ENCODE measurements around the gene SLC5A1. TPM values are rescaled to one million over a fixed set of nuclear protein-coding genes. Genes with fewer than 3 reads are reported as not detected.

SLC5A1 gene
- total RNA-seq = 213 TPM
- long read RNA-seq, full-length matches to known transcripts = 130 of 160 reads
- long read RNA-seq, partial matches to known transcripts = 13 of 160 reads
- long read RNA-seq, other reads (novel, unspliced or antisense) = 17 of 160 reads

DNA sequence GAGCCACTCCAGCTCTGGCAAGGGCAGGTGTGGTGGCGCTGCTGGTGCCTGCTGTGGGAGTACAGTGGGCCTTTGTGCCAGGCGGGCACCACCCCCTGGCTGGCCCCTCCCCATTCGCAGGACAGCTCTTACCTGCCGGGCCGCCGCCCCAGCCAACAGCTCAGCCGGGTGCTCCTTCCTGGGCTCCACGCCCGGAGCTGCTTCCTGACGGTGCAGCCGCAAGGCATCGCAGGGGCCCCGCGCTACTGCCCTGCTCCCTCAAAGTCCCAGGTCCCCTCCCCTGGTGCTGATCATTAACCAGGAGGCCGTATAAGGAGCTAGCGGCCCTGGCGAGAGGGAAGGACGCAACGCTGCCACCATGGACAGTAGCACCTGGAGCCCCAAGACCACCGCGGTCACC is at the start of gene SLC5A1:
SLC5A1 (plus strand) TSS at position 338 of the 400 bp plus-strand sequence; CDS start at position 359, 21 bp downstream.
- ATAC-seq = no peak
- intact Hi-C loops (cut with DNase I) = no loop called here
- DNase-seq (ENCODE audit: missing footprints) = no peak

GRCh38 chr22:31995046-31995445 is 48.0 kb upstream of the SLC5A1 start:
- ATAC-seq = no peak
- no peak for DNase-seq (ENCODE audit: missing footprints)
- intact Hi-C loops (cut with DNase I) = no loop called here

GRCh38 chr22:31995807-31996206 is 47.3 kb upstream of the SLC5A1 start:
- intact Hi-C loops (cut with DNase I) = no loop called here
- DNase-seq (ENCODE audit: missing footprints) (no peak), ATAC-seq (no peak)

DNA sequence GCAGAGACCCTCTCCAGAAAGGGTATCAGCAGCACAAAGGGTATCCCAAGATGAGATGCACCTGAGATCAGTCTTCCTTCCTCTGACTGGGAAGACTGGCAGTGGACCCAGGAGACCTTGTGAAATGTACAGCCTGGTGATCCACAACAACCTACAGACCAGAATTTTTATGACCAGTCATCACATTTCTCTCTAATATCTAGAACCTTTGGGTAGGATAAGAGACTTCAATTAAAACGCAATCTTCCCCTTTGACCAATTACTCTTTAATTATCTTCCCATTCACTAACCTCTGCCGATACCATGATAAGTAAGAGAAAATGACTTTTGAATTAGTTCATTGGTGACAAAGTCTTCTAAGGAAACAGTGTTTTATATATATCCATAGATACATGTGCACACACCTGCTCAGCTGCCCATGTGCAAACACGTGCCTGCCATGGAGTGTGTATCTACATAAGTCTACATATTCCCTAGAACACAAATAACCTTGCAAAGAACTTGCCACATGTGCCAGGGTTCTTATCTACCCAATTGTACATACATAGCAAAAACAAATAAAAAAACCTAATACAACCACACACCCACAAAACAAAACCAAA is 44.2 kb upstream of the SLC5A1 start:
- ATAC-seq = no peak

GRCh38 chr22:32000181-32000580 is 42.9 kb upstream of the SLC5A1 start:
- intact Hi-C loops (cut with DNase I) = no loop called here
- ATAC-seq = no peak

More for the DNA sequence above, 44.2 kb upstream of the SLC5A1 start:
- DNase-seq (ENCODE audit: missing footprints) = no peak
- intact Hi-C loops (cut with DNase I) = no loop called here

DNA sequence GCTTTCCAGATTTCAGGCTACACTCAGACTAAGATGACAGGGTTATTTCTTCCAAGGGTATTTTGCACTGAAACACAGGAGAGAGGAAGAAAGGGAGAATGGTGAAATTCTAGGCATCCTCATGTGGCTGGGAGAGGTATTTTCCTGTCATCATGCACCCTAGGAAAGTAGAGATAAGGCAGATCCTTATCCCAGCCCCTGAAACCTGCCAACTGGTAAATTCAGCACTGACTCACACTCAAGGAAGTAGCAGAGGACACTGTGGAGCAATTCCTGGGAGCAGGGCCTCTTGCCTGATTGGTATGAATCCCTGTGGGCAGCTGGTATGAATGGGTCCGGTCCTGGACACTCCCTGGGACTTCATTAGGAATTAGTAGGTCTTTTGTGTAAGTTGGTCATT is 37.6 kb upstream of the SLC5A1 start:
- intact Hi-C loops (cut with DNase I) = no loop called here
- DNase-seq (ENCODE audit: missing footprints) (no peak), ATAC-seq (no peak)

More at GRCh38 chr22:32000181-32000580, 42.9 kb upstream of the SLC5A1 start:
- DNase-seq (ENCODE audit: missing footprints) = no peak

DNA sequence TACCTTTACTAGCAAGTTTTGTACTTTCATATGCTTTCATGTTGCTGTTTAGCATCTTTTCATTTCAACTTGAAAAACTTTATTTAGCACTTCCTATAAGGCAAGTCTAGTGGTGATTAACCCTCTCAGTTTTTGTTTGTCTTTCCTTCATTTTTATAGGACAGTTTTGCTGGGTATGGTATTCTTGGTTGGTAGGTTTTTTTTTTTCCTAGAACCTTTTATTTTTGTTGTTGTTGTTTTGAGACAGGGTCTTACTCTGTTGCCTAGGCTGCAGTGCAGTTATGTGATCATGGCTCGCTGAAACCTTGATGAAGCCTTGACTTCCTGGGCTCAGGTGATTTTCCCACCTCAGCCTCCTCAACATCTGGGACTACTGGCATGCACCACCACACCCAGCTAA is 29.9 kb upstream of the SLC5A1 start:
- no peak for DNase-seq (ENCODE audit: missing footprints)
- intact Hi-C loops (cut with DNase I) = no loop called here
- no peak for ATAC-seq

DNA sequence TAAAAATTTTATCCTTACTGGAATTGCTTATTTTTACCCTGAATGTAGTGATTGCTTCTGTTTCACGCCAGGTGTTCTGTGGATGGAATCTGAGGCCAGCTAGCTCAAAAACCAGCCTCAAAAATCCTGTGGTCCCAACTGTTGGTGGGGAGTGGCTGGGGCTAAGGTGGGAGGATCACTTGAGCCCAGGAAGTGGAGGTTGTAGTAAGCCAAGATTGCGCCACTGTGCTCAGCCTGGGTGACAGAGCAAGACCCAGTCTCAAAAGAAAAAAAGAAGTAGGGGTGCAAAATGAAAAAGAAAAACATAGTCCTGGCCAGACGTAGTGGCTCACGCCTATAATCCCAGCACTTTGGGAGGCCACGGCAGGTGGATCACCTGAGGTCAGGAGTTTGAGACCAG is 27.0 kb upstream of the SLC5A1 start:
- no peak for ATAC-seq
- DNase-seq (ENCODE audit: missing footprints) = no peak
- intact Hi-C loops (cut with DNase I) = no loop called here

GRCh38 chr22:32018056-32018455 is 25.0 kb upstream of the SLC5A1 start:
- ATAC-seq = no peak
- no peak for DNase-seq (ENCODE audit: missing footprints)
- intact Hi-C loops (cut with DNase I) = no loop called here

- DNase-seq (ENCODE audit: missing footprints) (no peak), ATAC-seq (no peak)
- intact Hi-C loops (cut with DNase I) = no loop called here
Measured at GRCh38 chr22:32020117-32020516, 22.9 kb upstream of the SLC5A1 start.

- DNase-seq (ENCODE audit: missing footprints) (no peak), ATAC-seq (no peak)
- intact Hi-C loops (cut with DNase I) = no loop called here
Measured at GRCh38 chr22:32021716-32022115, 21.3 kb upstream of the SLC5A1 start.

GRCh38 chr22:32023251-32023827 is 19.7 kb upstream of the SLC5A1 start:
- intact Hi-C loops (cut with DNase I) = no loop called here

GRCh38 chr22:32024796-32025195 is 18.3 kb upstream of the SLC5A1 start:
- ATAC-seq = no peak
- intact Hi-C loops (cut with DNase I) = no loop called here
- DNase-seq (ENCODE audit: missing footprints) = no peak

More at GRCh38 chr22:32023251-32023827, 19.7 kb upstream of the SLC5A1 start:
- ATAC-seq (no peak), DNase-seq (ENCODE audit: missing footprints) (no peak)

- ATAC-seq (no peak), DNase-seq (ENCODE audit: missing footprints) (no peak)
- intact Hi-C loops (cut with DNase I) = no loop called here
Measured at GRCh38 chr22:32030518-32031247, 12.4 kb upstream of the SLC5A1 start.

- ATAC-seq = no peak
- intact Hi-C loops (cut with DNase I) = no loop called here
- no peak for DNase-seq (ENCODE audit: missing footprints)
Measured at GRCh38 chr22:32031466-32031865, 11.6 kb upstream of the SLC5A1 start.

- ATAC-seq (no peak), DNase-seq (ENCODE audit: missing footprints) (no peak)
- intact Hi-C loops (cut with DNase I) = no loop called here
Measured at GRCh38 chr22:32034275-32034674, 8.8 kb upstream of the SLC5A1 start.

DNA sequence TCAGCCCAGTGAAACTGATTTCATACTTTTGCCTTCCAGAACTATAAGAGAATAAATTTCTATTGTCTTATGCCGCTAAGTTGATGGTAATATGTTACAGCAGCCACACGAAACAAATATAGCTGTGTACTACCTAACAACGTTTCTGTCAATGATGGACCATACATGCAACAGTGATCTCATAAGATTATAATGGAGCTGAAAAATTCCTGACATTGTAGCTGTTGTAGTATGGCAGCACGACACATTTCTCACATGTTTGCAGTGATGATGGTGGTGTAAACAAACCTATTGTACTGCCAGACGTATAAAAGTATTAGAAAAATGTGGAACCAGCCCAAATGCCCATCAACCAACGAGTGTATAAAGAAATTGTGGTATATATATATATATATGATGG is 5.8 kb upstream of the SLC5A1 start:
- ATAC-seq = no peak
- intact Hi-C loops (cut with DNase I) = no loop called here
- DNase-seq (ENCODE audit: missing footprints) = no peak

DNA sequence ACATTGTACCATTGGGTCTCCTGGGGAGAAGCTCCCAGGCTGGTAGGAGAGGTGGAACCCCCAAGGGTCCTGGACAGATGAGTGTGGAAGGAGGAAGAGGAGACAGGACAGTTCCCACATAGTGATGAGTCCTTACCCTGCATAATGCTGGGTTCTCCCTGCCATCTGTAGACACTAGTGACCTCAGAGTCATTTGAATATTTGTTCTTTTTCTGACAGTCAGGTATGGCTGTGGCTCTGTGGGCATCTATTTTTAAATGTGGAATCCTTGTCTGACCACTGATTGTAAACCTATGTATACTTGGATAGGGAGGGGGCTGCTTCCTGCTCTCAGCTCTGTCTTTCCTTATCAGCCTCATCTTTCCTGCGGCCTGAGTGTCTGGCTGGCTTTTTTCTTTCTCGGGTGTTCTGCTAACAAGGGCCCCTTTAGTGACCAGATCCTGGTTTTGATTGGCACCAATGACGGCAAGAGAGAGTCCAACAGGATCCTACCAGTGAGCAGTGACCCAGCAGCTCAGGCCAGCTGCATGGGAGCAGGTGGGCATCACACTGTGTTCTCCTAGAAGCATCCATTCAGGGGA is 2.6 kb upstream of the SLC5A1 start:
- no peak for ATAC-seq
- DNase-seq (ENCODE audit: missing footprints) = no peak
- intact Hi-C loops (cut with DNase I) = no loop called here

- DNase-seq (ENCODE audit: missing footprints) = no peak
- ATAC-seq = no peak
- intact Hi-C loops (cut with DNase I) = no loop called here
Measured at GRCh38 chr22:32043391-32043790, 330 bp downstream of the SLC5A1 start.

- intact Hi-C loops (cut with DNase I) = no loop called here
- DNase-seq (ENCODE audit: missing footprints) (no peak), ATAC-seq (no peak)
Measured at GRCh38 chr22:32044477-32044876, 1.4 kb downstream of the SLC5A1 start.
